WTC11 (cell line): ENCODE results near the gene MED8. TPM values are rescaled to one million over a fixed set of nuclear protein-coding genes. Genes with fewer than 3 reads are reported as not detected.
A peak's percentile ranks its signal among the peaks of the same experiment; 100 is the strongest.

ENCODE experiments used
- ATAC-seq: fragments of 200-7000 bp; cut with Tn5 transposase; 2 replicates; pipeline ENCODE4 v1.10.0; 2021; ENCODE audit warnings: mild to moderate bottlenecking, moderate library complexity
- CTCF ChIA-PET: fragments of 300-600 bp; sonication (Branson Sonifier 250); formaldehyde crosslinking; loops from one replicate; lab custom pipeline; 2021; ENCODE audit warnings: antibody characterized with exemption; lab: Charles Lee
- POLR2A ChIA-PET: fragments of 350-600 bp; sonication (Branson Sonifier 250); formaldehyde crosslinking; loops from one replicate; lab custom pipeline; 2021; ENCODE audit warnings: antibody characterized with exemption; lab: Charles Lee
- DNase-seq: peaks from one replicate; pipeline ENCODE4 v3.0.0; 2021; ENCODE audit warnings: low spot score
- H3K27ac Mint-ChIP-seq: 2 replicates; pipeline ENCODE4 v1.8.0; 2021; ENCODE audit warnings: mixed read lengths
- H3K27me3 Mint-ChIP-seq: 2 replicates; pipeline ENCODE4 v1.8.0; 2021; ENCODE audit warnings: low read depth, mild to moderate bottlenecking, moderate library complexity, mixed read lengths
- H3K36me3 Mint-ChIP-seq: 2 replicates; pipeline ENCODE4 v1.8.0; 2021; ENCODE audit warnings: mixed read lengths
- H3K4me1 Mint-ChIP-seq: 2 replicates; pipeline ENCODE4 v1.8.0; 2022; ENCODE audit warnings: mixed read lengths
- H3K4me3 Mint-ChIP-seq: 2 replicates; pipeline ENCODE4 v1.8.0; 2021; ENCODE audit warnings: mild to moderate bottlenecking, moderate library complexity, mixed read lengths
- H3K9me3 Mint-ChIP-seq: 2 replicates; pipeline ENCODE4 v1.8.0; 2021; ENCODE audit warnings: mixed read lengths
- ATF2 ChIP-seq: sonication (generic); formaldehyde crosslinking; IDR thresholded peaks from 2 replicates; pipeline ENCODE4 v1.8.1; 2022; ENCODE audit warnings: low read depth, missing genetic modification reagents, borderline replicate concordance
- E2F5 ChIP-seq: sonication (generic); formaldehyde crosslinking; IDR thresholded peaks from 2 replicates; pipeline ENCODE4 v1.8.1; 2022; ENCODE audit warnings: mild to moderate bottlenecking, moderate library complexity, missing genetic modification reagents
- EMX1 ChIP-seq: fragments of 250-450 bp; sonication (Bioruptor Pico); IDR thresholded peaks from 2 replicates; pipeline ENCODE4 v1.8.0; 2021; ENCODE audit warnings: mild to moderate bottlenecking
- ERG ChIP-seq: fragments of 250-450 bp; sonication (Bioruptor Pico); IDR thresholded peaks from 2 replicates; pipeline ENCODE4 v1.8.0; 2021; ENCODE audit warnings: mild to moderate bottlenecking
- ESRRA ChIP-seq: sonication (generic); formaldehyde crosslinking; IDR thresholded peaks from 2 replicates; pipeline ENCODE4 v1.8.1; 2022; ENCODE audit warnings: mild to moderate bottlenecking, missing genetic modification reagents, borderline replicate concordance
- GTF2I ChIP-seq: fragments of 250-450 bp; sonication (Bioruptor Pico); conservative IDR thresholded peaks from 2 replicates; pipeline ENCODE4 v1.4.0; 2021; ENCODE audit warnings: mild to moderate bottlenecking
- HMGA2 ChIP-seq: fragments of 250-450 bp; sonication (Bioruptor Pico); IDR thresholded peaks from 2 replicates; pipeline ENCODE4 v1.4.0; 2021; ENCODE audit warnings: mild to moderate bottlenecking, moderate library complexity
- IRF1 ChIP-seq: sonication (generic); formaldehyde crosslinking; IDR thresholded peaks from 2 replicates; pipeline ENCODE4 v1.8.0; 2023; ENCODE audit warnings: missing genetic modification reagents
- MAX ChIP-seq: sonication (generic); formaldehyde crosslinking; IDR thresholded peaks from 2 replicates; pipeline ENCODE4 v1.8.0; 2022; ENCODE audit warnings: mild to moderate bottlenecking, missing genetic modification reagents
- MLX ChIP-seq: sonication (generic); formaldehyde crosslinking; IDR thresholded peaks from 2 replicates; pipeline ENCODE4 v1.8.1; 2023; ENCODE audit warnings: mild to moderate bottlenecking, missing genetic modification reagents, moderate library complexity
- PREB ChIP-seq: sonication (generic); formaldehyde crosslinking; IDR thresholded peaks from 2 replicates; pipeline ENCODE4 v1.8.1; 2022; ENCODE audit warnings: mild to moderate bottlenecking, missing genetic modification reagents, moderate library complexity, borderline replicate concordance
- PRRX2 ChIP-seq: fragments of 250-450 bp; sonication (Bioruptor Pico); IDR thresholded peaks from 2 replicates; pipeline ENCODE4 v1.8.0; 2021; ENCODE audit warnings: mild to moderate bottlenecking
- SOX15 ChIP-seq: fragments of 250-450 bp; sonication (Bioruptor Pico); IDR thresholded peaks from 2 replicates; pipeline ENCODE4 v1.9.0; 2021; ENCODE audit warnings: mild to moderate bottlenecking
- SP1 ChIP-seq: sonication (generic); formaldehyde crosslinking; conservative IDR thresholded peaks from 2 replicates; pipeline ENCODE4 v1.8.1; 2022; ENCODE audit warnings: missing genetic modification reagents
- STAT6 ChIP-seq: sonication (generic); formaldehyde crosslinking; conservative IDR thresholded peaks from 2 replicates; pipeline ENCODE4 v1.8.1; 2023; ENCODE audit warnings: mild to moderate bottlenecking, low read depth, missing genetic modification reagents, moderate library complexity
- USF1 ChIP-seq: sonication (generic); formaldehyde crosslinking; IDR thresholded peaks from 2 replicates; pipeline ENCODE4 v1.8.0; 2022; ENCODE audit warnings: mild to moderate bottlenecking, missing genetic modification reagents
- ZBTB21 ChIP-seq: sonication (generic); formaldehyde crosslinking; IDR thresholded peaks from 2 replicates; pipeline ENCODE4 v1.8.1; 2023; ENCODE audit warnings: mild to moderate bottlenecking, missing genetic modification reagents, borderline replicate concordance
- ZBTB43 ChIP-seq: sonication (generic); formaldehyde crosslinking; IDR thresholded peaks from 2 replicates; pipeline ENCODE4 v1.8.1; 2023; ENCODE audit warnings: mild to moderate bottlenecking, missing genetic modification reagents
- ZNF232 ChIP-seq: sonication (generic); formaldehyde crosslinking; IDR thresholded peaks from 2 replicates; pipeline ENCODE4 v1.8.0; 2022; ENCODE audit warnings: mild to moderate bottlenecking, missing genetic modification reagents
- ZNF423 ChIP-seq: fragments of 250-450 bp; sonication (Bioruptor Pico); IDR thresholded peaks from 2 replicates; pipeline ENCODE4 v2.1.2; 2022; ENCODE audit warnings: mild to moderate bottlenecking, moderate library complexity
- total RNA-seq: library from RNA; stranded (reverse); gene quantifications from 3 replicates; pipeline ENCODE4 v1.2.3, GENCODE V29; 2021

MED8 gene
- total RNA-seq, 1 experiment from 2014 or later: 17.7 TPM

- CTCF ChIA-PET: interaction anchor here (0.6 kb wide), 1 partner anchor 13 kb away, joined by 3 read pairs; no protein-coding TSS in a partner anchor
- H3K27ac Mint-ChIP-seq: peak overlapping the region; percentile 88
These were observed 23.4 kb downstream of the MED8 start for GRCh38 chr1:43366179-43366578.

GRCh38 chr1:43365678-43366077 lies 23.9 kb downstream of the MED8 start:
- ATAC-seq: no peak
- TF ChIP-seq MLX (no peak), MAX (CRISPR knock-in tag) (no peak), ZNF232 (CRISPR knock-in tag) (no peak), ERG (no peak), ZBTB43 (no peak), ZBTB21 (CRISPR knock-in tag) (no peak), IRF1 (no peak), PREB (CRISPR knock-in tag) (no peak), SP1 (CRISPR knock-in tag) (no peak), HMGA2 (no peak), E2F5 (CRISPR knock-in tag) (no peak), SOX15 (CRISPR knock-in tag) (no peak), ATF2 (CRISPR knock-in tag) (no peak), PRRX2 (no peak), EMX1 (no peak), ZNF423 (CRISPR knock-in tag) (no peak), GTF2I (CRISPR knock-in tag) (no peak), ESRRA (CRISPR knock-in tag) (no peak)
- POLR2A ChIA-PET: no interaction called here
- DNase-seq: no peak
- Mint-ChIP-seq H3K4me1 (peaks cover 36% of the 10 kb centered on the region), H3K36me3 (peaks cover 39% of the 10 kb centered on the region), H3K9me3 (no peaks in the 10 kb centered on the region), H3K27me3 (no peaks in the 10 kb centered on the region), H3K4me3 (peak overlapping the region; percentile 81), H3K27ac (no peak overlapping the region; the same call in 1 of the 2 replicates)
- CTCF ChIA-PET: no interaction called here

More at GRCh38 chr1:43366179-43366578, 23.4 kb downstream of the MED8 start:
- peak overlapping the region; percentile 81 for H3K4me3 Mint-ChIP-seq
- H3K9me3 Mint-ChIP-seq: no peaks in the 10 kb centered on the region
- TF ChIP-seq STAT6 (CRISPR knock-in tag) (no peak), SP1 (CRISPR knock-in tag) (0 out of 2 replicates have a peak, but pooled peaks have one; percentile 13), USF1 (no peak), GTF2I (CRISPR knock-in tag) (no peak)
- DNase-seq (peak; percentile 69), ATAC-seq (peak; percentile 40)
- H3K27me3 Mint-ChIP-seq: no peaks in the 10 kb centered on the region
- POLR2A ChIA-PET: no interaction called here
- H3K36me3 Mint-ChIP-seq: peaks cover 34% of the 10 kb centered on the region
- H3K4me1 Mint-ChIP-seq: peaks cover 31% of the 10 kb centered on the region
